ENCODE data around the gene FMO2. TPM values are rescaled to one million over a fixed set of nuclear protein-coding genes. Genes with fewer than 3 reads are reported as not detected.

FMO2 gene
- not detected for total RNA-seq (2013)
- polyA plus RNA-seq (not detected), polyA minus RNA-seq (not detected in 2 replicates), total RNA-seq (0 to 2.6 (median 0.06) reads per million in 11 experiments)

GRCh38 chr1:171185091-171185490, at the start of gene FMO2:
TSS of gene FMO2 (plus strand) at chr1:171185300. CDS start at chr1:171185714, 414 bp downstream.
- DNase-seq, result no peak
- peaks cover 4 to 18% (median 13%) of the 10 kb centered on the region in 3 donors for H3K27me3 Mint-ChIP-seq (ENCODE audit: low read depth in 3 of 3)
- no peaks in the 10 kb centered on the region for H3K9me3 ChIP-seq (replicated peaks in 1 of 2; ENCODE audit: control insufficient read depth in 1 of 2, insufficient read depth in 1 of 2, low read length in 2 of 2)
- H3K27me3 ChIP-seq (ENCODE audit: control insufficient read depth in 2 of 2, insufficient read depth in 2 of 2, low read length in 2 of 2), result peaks cover 0 to 6% of the 10 kb centered on the region in 2 donors
- no peaks in the 10 kb centered on the region for H4K20me1 ChIP-seq (ENCODE audit: insufficient read depth, low read length)
- H3K9me3 Mint-ChIP-seq, result no peaks in the 10 kb centered on the region
- H3K4me1 Mint-ChIP-seq, result no peaks in the 10 kb centered on the region
- no peak within 1 kb of the TSS for H3K4me3 Mint-ChIP-seq
- no peaks in the 10 kb centered on the region for H3K36me3 ChIP-seq (replicated peaks in 1 of 2; ENCODE audit: control insufficient read depth in 1 of 2, insufficient read depth in 2 of 2, low read length in 2 of 2)
- no peak within 1 kb of the TSS for H3K4me3 ChIP-seq (replicated peaks in 1 of 3; ENCODE audit: low read depth in 2 of 3, low read length in 3 of 3)
- H3K36me3 Mint-ChIP-seq, result no peaks in the 10 kb centered on the region
- intact Hi-C loops (cut with micrococcal nuclease), result no loop called here
- H3K4me2 ChIP-seq (replicated peaks; ENCODE audit: extremely low read depth, low read length, poor library complexity, severe bottlenecking), result no peak within 1 kb of the TSS
- H3K27ac ChIP-seq (ENCODE audit: low read depth in 1 of 2, low read length in 2 of 2), result no peak within 1 kb of the TSS
- WGBS (ENCODE audit: insufficient coverage), result 83% methylated on average over 1 of the region's 6 CpGs
- TF ChIP-seq, protein P1, sequence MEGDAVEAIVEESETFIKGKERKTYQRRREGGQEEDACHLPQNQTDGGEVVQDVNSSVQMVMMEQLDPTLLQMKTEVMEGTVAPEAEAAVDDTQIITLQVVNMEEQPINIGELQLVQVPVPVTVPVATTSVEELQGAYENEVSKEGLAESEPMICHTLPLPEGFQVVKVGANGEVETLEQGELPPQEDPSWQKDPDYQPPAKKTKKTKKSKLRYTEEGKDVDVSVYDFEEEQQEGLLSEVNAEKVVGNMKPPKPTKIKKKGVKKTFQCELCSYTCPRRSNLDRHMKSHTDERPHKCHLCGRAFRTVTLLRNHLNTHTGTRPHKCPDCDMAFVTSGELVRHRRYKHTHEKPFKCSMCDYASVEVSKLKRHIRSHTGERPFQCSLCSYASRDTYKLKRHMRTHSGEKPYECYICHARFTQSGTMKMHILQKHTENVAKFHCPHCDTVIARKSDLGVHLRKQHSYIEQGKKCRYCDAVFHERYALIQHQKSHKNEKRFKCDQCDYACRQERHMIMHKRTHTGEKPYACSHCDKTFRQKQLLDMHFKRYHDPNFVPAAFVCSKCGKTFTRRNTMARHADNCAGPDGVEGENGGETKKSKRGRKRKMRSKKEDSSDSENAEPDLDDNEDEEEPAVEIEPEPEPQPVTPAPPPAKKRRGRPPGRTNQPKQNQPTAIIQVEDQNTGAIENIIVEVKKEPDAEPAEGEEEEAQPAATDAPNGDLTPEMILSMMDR (IDR thresholded peaks at IDR 0.05), result no peak
- no peaks in the 10 kb centered on the region for H3K79me2 ChIP-seq (ENCODE audit: insufficient read depth, low read length)
- H2AFZ ChIP-seq (ENCODE audit: insufficient read depth, low read depth, low read length, poor library complexity, severe bottlenecking), result no peak within 1 kb of the TSS
- no peak within 1 kb of the TSS for H3K27ac Mint-ChIP-seq
- H3K4me1 ChIP-seq (ENCODE audit: control insufficient read depth in 1 of 2, insufficient read depth in 2 of 2, low read length in 2 of 2), result no peaks in the 10 kb centered on the region
- no peak within 1 kb of the TSS for H3K9ac ChIP-seq (ENCODE audit: insufficient read depth, low read length, poor library complexity, severe bottlenecking)

- intact Hi-C loops (cut with micrococcal nuclease), result no loop called here
- Histone ChIP-seq H3K27ac (ENCODE audit: low read depth in 1 of 2, low read length in 2 of 2) (no peak overlapping the region), H3K79me2 (ENCODE audit: insufficient read depth, low read length) (no peaks in the 10 kb centered on the region), H3K9ac (ENCODE audit: insufficient read depth, low read length, poor library complexity, severe bottlenecking) (no peak overlapping the region), H3K4me2 (replicated peaks; ENCODE audit: extremely low read depth, low read length, poor library complexity, severe bottlenecking) (no peak overlapping the region), H3K27me3 (ENCODE audit: control insufficient read depth in 2 of 2, insufficient read depth in 2 of 2, low read length in 2 of 2) (no peaks in the 10 kb centered on the region), H3K4me3 (replicated peaks in 1 of 3; ENCODE audit: low read depth in 2 of 3, low read length in 3 of 3) (no peak overlapping the region), H3K9me3 (replicated peaks in 1 of 2; ENCODE audit: control insufficient read depth in 1 of 2, insufficient read depth in 1 of 2, low read length in 2 of 2) (no peaks in the 10 kb centered on the region), H3K4me1 (ENCODE audit: control insufficient read depth in 1 of 2, insufficient read depth in 2 of 2, low read length in 2 of 2) (no peaks in the 10 kb centered on the region), H2AFZ (ENCODE audit: insufficient read depth, low read depth, low read length, poor library complexity, severe bottlenecking) (no peak overlapping the region), H3K36me3 (replicated peaks in 1 of 2; ENCODE audit: control insufficient read depth in 1 of 2, insufficient read depth in 2 of 2, low read length in 2 of 2) (no peaks in the 10 kb centered on the region), H4K20me1 (ENCODE audit: insufficient read depth, low read length) (no peaks in the 10 kb centered on the region)
- Mint-ChIP-seq H3K27me3 (ENCODE audit: low read depth in 3 of 3) (peaks cover 0 to 3% (median 2%) of the 10 kb centered on the region in 3 donors), H3K9me3 (peaks cover 0 to 2% (median 0%) of the 10 kb centered on the region in 7 donors), H3K4me1 (no peaks in the 10 kb centered on the region), H3K4me3 (no peak overlapping the region), H3K36me3 (no peaks in the 10 kb centered on the region), H3K27ac (no peak overlapping the region)
- TF ChIP-seq, protein P1 (IDR thresholded peaks at IDR 0.05), result no peak
- no CpG with 5 or more reads among the region's 2 CpGs for WGBS (ENCODE audit: insufficient coverage)
- DNase-seq, result no peak
Observed at GRCh38 chr1:171137580-171137979, 47.5 kb upstream of the FMO2 start.
